ENCODE measurements around the gene SYNE2. TPM values are rescaled to one million over a fixed set of nuclear protein-coding genes. Genes with fewer than 3 reads are reported as not detected.
A peak's percentile ranks its signal among the peaks of the same experiment; 100 is the strongest.

The SYNE2 gene
- total RNA-seq, 2 experiments from 2014 or later, result 69.3 to 143 TPM

DNA sequence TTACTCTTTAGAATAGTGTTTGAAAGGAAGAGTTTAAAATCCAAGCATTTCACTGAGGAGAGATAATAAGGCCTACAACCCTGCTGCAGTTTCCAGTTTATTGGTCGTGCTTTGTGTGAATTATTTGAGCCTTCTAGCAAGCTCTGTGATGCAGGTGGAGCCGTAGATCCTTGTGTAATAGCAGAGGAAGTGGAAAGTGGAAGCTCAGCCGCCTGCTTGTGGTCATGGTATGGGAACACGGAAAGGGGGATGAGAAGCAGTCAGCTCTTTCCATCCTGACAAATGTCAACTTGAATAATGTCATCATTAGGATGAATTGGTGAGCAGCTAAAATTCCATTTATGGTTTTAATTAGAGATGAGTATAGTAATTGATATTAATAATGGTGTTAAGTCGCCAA is 29.1 kb downstream of the SYNE2 start:
- ATAC-seq, result no peak
- CTCF ChIA-PET, result interaction anchor here (1.6 kb wide), 1 partner anchor 10 kb away, joined by 4 read pairs; no protein-coding TSS in a partner anchor
- H3K4me1 Mint-ChIP-seq, result peaks cover 6% of the 10 kb centered on the region
- H3K27me3 Mint-ChIP-seq, result no peaks in the 10 kb centered on the region
- peaks cover 11% of the 10 kb centered on the region for H3K36me3 Mint-ChIP-seq
- no peak for DNase-seq
- H3K4me3 Mint-ChIP-seq, result no peak overlapping the region
- no peaks in the 10 kb centered on the region for H3K9me3 Mint-ChIP-seq (ENCODE audit: low read depth)
- H3K27ac Mint-ChIP-seq, result no peak overlapping the region

DNA sequence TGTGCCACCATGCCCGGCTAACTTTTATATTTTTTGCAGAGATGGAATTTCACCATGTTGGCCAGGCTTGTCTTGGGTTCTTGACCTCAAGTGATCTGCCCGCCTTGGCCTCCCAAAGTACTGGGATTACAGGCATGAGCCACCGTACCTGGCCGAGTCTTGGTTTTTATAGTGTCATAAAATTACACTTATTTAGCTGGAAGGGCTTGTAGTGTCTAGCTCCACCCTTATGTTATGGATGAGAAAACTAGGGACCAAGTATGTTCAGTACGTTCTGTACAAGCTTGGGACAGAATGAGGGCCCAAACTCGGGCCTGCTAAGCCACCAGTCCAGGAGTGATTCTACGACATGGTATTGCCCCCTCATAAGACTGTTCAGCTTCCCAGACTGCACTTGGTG is 35.1 kb downstream of the SYNE2 start:
- H3K4me1 Mint-ChIP-seq, result peaks cover 11% of the 10 kb centered on the region
- CTCF ChIA-PET, result interaction anchor here (1.6 kb wide), 1 partner anchor 12 kb away, joined by 4 read pairs; no protein-coding TSS in a partner anchor
- H3K27ac Mint-ChIP-seq, result no peak overlapping the region
- H3K36me3 Mint-ChIP-seq, result peaks cover 2% of the 10 kb centered on the region
- no peaks in the 10 kb centered on the region for H3K9me3 Mint-ChIP-seq (ENCODE audit: low read depth)
- H3K4me3 Mint-ChIP-seq, result no peak overlapping the region
- no peak for DNase-seq
- ATAC-seq, result no peak
- H3K27me3 Mint-ChIP-seq, result no peaks in the 10 kb centered on the region

DNA sequence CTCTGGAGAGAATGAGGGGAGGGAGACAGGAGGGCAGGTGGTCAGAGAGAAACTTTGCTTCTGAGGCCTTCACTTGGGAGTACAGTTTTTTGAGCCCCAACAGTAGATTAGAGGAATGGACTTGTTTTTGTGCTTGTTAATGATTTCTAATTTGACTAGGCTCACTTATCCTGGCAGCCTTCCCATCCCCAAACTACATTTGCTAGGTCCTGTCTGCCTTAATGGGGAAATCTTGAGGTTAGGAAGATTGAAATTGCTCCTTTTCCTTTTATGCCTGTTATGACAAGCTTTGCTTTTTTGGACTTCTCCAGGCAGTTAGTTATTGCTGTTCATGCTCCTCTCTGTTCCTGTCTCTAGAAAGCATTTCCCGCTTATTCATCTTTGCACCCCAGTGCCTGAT is 37.7 kb downstream of the SYNE2 start:
- Mint-ChIP-seq H3K36me3 (peaks cover 2% of the 10 kb centered on the region), H3K27me3 (no peaks in the 10 kb centered on the region), H3K9me3 (ENCODE audit: low read depth) (no peaks in the 10 kb centered on the region), H3K4me3 (no peak overlapping the region), H3K27ac (no peak overlapping the region), H3K4me1 (peaks cover 11% of the 10 kb centered on the region)
- CTCF ChIA-PET, result no interaction called here
- ATAC-seq, result no peak
- no peak for DNase-seq

DNA sequence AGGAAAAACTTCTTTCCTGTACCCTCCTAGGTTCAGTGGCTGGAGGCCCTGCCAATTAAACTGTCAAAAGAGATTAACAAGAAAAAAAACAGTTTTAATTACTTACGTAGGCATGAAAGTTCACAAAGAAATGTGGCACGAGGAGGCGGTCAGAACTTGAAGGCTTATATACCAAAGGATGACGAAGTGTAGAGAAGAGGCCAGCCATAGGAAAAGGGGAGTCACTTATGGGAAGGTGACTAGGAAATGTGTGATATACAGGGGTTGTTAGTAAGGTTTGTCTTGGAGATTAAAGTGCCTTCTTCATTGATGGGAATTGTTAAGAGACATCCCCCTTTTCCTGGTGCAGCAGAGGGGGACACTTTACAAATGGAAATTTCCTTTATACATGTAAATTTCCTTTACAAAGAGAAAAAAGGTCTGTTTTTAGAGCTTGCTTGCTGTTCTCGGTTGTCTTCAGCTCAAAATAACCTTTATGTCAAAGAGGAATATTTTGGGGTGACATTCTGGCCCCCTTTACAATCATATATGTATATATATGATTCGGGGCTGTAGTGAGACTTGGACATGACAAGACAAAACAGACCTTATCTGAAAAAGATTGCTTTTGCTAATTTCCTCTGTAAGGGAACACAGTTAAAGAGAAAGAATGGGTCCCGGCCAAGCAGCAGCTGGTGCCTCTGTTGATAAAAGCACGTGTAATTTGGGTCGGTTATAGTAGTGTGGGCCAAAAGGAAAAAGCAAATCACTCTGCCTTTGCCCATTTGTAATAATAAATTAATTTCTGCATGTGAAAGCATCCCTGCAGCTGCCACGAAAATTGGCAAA is 38.6 kb downstream of the SYNE2 start:
- CTCF ChIA-PET, result interaction anchor here (1.4 kb wide), 1 partner anchor 9 kb away, joined by 4 read pairs; no protein-coding TSS in a partner anchor

DNA sequence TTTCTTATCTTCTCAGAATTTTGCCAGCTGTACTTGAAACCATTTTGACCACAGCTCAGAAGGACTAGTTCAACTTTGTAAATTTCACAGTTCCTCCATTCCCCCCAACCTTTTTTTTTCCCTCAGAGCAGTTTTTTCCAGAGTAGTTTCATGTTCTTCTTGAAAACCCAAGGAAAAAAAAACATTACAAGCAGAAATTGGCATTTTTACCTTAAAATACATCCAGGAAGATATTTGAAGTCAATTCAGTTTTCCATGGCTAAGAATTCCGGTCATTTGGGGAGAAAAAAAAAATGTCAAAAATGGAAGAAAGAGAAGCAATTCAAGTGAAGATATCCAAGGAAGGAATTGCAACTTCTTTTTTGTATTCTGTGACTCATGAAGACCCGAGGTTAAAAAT is 39.5 kb downstream of the SYNE2 start:
- ATAC-seq (no peak), DNase-seq (no peak)
- no peaks in the 10 kb centered on the region for H3K9me3 Mint-ChIP-seq (ENCODE audit: low read depth)
- H3K4me1 Mint-ChIP-seq, result peaks cover 9% of the 10 kb centered on the region
- no peaks in the 10 kb centered on the region for H3K27me3 Mint-ChIP-seq
- CTCF ChIA-PET, result interaction anchor here (1.4 kb wide), 1 partner anchor 10 kb away, joined by 4 read pairs; no protein-coding TSS in a partner anchor
- no peak overlapping the region for H3K4me3 Mint-ChIP-seq
- H3K36me3 Mint-ChIP-seq, result peaks cover 2% of the 10 kb centered on the region
- no peak overlapping the region for H3K27ac Mint-ChIP-seq

More for the DNA sequence above, 38.6 kb downstream of the SYNE2 start:
- no peak overlapping the region for H3K27ac Mint-ChIP-seq
- ATAC-seq (no peak), DNase-seq (no peak)
- peaks cover 9% of the 10 kb centered on the region for H3K4me1 Mint-ChIP-seq
- H3K36me3 Mint-ChIP-seq, result peaks cover 2% of the 10 kb centered on the region
- H3K4me3 Mint-ChIP-seq, result no peak overlapping the region
- no peaks in the 10 kb centered on the region for H3K9me3 Mint-ChIP-seq (ENCODE audit: low read depth)
- no peaks in the 10 kb centered on the region for H3K27me3 Mint-ChIP-seq

DNA sequence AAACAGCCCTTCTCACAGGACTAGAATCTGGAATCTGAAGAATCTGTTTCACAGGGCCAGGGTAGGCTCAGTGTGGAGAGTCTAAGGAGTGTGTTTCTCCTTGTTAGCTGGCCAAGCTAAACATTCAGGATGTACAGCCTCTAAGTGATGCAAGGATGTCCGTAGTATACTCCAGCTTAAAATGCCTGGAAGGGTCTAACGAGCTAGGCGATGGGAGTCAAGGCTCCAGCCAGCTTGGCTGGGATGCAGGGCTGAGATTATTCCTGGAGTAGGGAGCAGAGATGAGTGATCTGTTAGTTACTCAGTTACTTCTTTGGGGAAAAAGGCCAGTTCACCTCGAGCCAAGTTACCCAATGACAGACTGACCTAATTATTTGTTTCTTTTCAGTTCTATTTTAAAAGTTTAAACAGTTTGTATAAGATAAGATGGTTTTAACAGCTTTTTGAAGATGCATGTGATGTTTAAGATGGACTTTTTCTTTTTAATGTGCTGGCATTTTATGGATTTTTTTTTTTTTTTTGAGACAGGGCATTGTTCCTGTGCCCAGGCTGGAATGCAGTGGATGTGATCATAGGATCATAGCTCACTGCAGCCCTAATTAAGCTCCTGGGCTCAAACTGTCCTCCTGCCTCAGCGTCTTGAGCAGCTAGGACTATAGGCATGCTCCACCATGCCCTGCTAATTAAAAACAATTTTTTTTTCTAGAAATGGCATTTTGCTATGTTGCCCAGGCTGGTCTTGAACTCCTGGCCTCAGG is 41.1 kb downstream of the SYNE2 start:
- no peaks in the 10 kb centered on the region for H3K9me3 Mint-ChIP-seq (ENCODE audit: low read depth)
- peaks cover 3% of the 10 kb centered on the region for H3K36me3 Mint-ChIP-seq
- DNase-seq (no peak), ATAC-seq (no peak)
- CTCF ChIA-PET, result interaction anchor here (0.6 kb wide), 1 partner anchor 95 kb away, joined by 3 read pairs; no protein-coding TSS in a partner anchor
- H3K27me3 Mint-ChIP-seq, result no peaks in the 10 kb centered on the region
- no peak overlapping the region for H3K4me3 Mint-ChIP-seq
- H3K27ac Mint-ChIP-seq, result no peak overlapping the region
- H3K4me1 Mint-ChIP-seq, result peaks cover 11% of the 10 kb centered on the region

DNA sequence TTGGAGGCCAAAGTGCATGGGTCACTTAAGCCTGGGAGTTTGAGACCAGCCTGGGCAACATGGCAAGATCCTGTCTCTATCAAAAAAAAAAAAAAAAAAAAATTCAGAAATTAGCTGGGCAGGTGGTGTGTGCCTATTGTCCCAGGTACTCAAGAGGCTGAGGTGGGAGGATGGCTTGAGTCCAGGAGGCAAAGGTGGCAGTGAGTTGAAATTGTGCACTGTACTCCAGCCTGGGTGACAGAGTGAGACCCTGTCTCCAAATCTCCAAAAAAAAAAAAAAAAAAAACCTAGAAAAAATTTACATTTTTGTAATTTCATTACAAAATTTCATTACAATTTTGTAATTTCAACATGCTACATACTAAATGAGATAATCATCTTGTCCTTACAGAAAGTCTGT is 42.7 kb downstream of the SYNE2 start:
- no peak for DNase-seq
- no peak overlapping the region for H3K4me3 Mint-ChIP-seq
- no peaks in the 10 kb centered on the region for H3K9me3 Mint-ChIP-seq (ENCODE audit: low read depth)
- peaks cover 19% of the 10 kb centered on the region for H3K4me1 Mint-ChIP-seq
- CTCF ChIA-PET, result no interaction called here
- no peaks in the 10 kb centered on the region for H3K27me3 Mint-ChIP-seq
- H3K27ac Mint-ChIP-seq, result no peak overlapping the region
- H3K36me3 Mint-ChIP-seq, result peaks cover 8% of the 10 kb centered on the region
- no peak for ATAC-seq

DNA sequence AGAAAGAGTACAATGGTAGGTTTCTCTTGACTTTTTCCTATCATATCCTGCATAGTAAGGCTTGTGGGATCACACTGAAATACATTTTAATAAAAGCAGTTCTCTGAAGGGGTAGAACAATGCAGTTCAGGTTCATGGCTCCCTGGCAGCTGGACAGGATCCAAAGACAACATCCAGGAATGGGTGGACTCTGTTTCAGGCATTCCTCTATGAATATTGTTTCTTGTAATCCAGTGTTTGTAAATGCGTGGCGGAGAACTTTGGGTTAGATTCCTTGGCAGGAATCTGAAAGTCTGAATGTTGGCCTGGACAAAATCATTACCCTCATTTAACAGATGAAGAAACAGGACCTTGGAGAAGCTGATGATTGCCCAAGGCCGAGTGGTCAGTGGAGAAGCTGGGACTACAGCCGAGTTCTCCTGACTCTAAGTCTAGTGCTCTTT is 43.5 kb downstream of the SYNE2 start:
- Mint-ChIP-seq H3K27ac (no peak overlapping the region), H3K36me3 (peaks cover 13% of the 10 kb centered on the region), H3K4me3 (no peak overlapping the region), H3K4me1 (peaks cover 20% of the 10 kb centered on the region), H3K9me3 (ENCODE audit: low read depth) (no peaks in the 10 kb centered on the region), H3K27me3 (no peaks in the 10 kb centered on the region)
- CTCF ChIA-PET, result no interaction called here
- ATAC-seq, result no peak
- no peak for DNase-seq

DNA sequence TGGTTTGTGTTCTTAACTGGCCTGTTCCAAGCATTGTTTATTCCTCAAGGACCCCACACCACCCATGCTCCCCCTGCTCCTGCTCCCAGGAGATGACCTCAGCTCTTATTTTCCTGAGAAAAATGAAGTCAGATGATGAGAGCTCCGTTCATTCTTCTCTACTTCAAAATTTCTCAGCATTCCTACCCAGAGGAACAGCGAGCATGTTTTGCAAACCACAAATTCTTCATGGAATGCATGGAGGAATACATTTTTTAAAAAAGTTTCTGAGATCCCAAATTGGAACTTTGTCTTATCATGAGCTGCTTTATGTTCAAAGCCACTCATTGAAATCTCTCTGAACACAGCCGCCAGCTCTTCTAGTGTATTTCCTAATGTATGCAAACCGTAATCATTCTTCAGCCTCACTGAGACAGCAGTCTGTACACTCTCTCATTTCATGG is 44.9 kb downstream of the SYNE2 start:
- Mint-ChIP-seq H3K4me1 (peaks cover 22% of the 10 kb centered on the region), H3K4me3 (no peak overlapping the region), H3K9me3 (ENCODE audit: low read depth) (no peaks in the 10 kb centered on the region), H3K27ac (no peak overlapping the region), H3K36me3 (peaks cover 16% of the 10 kb centered on the region), H3K27me3 (no peaks in the 10 kb centered on the region)
- CTCF ChIA-PET, result no interaction called here
- DNase-seq (no peak), ATAC-seq (no peak)

DNA sequence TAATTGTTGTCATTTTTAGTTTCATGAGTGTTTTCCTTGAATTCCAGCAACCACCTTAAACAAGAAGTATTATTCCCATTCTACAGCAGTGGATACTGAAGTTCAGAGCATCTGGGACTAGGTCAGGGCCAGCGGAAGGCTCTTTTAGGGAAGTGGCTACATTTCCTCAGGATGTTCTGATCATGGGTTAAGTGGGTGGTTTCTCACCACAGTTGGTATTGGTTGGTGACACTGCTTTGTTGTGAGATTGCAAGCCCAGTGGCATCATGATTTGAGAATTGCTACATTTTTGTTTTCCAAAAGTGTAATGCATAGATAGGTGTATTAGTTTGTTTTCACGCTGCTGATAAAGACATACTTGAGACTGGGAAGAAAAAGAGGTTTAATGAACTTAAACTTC is 47.1 kb downstream of the SYNE2 start:
- H3K27ac Mint-ChIP-seq, result peak overlapping the region; percentile 40
- H3K9me3 Mint-ChIP-seq (ENCODE audit: low read depth), result no peaks in the 10 kb centered on the region
- CTCF ChIA-PET, result interaction anchor here (1.4 kb wide), 1 partner anchor 12 kb away, joined by 4 read pairs; no protein-coding TSS in a partner anchor
- no peak for ATAC-seq
- H3K4me3 Mint-ChIP-seq, result no peak overlapping the region
- H3K4me1 Mint-ChIP-seq, result peaks cover 25% of the 10 kb centered on the region
- no peaks in the 10 kb centered on the region for H3K27me3 Mint-ChIP-seq
- peak; percentile 49 for DNase-seq
- H3K36me3 Mint-ChIP-seq, result peaks cover 20% of the 10 kb centered on the region

DNA sequence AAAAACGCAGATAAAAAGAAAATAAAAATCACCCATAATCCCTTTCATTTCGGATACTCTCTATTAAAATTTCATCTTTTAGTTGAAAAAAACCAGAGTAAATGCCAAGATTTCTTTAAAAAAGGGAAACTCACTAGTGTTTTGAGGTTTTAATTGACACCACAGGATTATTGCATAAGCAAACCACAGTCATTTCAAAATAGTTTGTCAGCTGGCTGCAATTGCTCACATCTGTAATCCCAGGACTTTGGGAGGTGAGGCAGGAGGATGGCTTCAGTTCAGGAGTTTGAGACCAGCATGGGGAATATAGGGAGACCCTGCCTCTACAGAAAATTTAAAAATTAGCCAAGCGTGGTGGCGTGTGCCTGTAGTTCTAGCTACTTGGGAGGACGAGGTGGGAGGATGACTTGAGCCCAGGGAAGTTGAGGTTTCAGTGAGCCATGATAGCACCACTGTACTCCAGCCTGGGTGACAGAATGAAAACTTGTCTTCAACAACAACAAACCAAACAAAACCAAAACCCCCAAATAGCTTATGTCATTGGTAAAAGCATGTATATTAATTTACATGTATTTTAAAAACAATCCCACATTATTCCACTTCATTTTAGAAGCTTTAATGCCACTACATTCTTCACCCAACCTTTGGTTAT is 48.8 kb downstream of the SYNE2 start:
- Mint-ChIP-seq H3K36me3 (peaks cover 32% of the 10 kb centered on the region), H3K9me3 (ENCODE audit: low read depth) (no peaks in the 10 kb centered on the region), H3K4me1 (peaks cover 25% of the 10 kb centered on the region), H3K4me3 (no peak overlapping the region), H3K27ac (no peak overlapping the region), H3K27me3 (no peaks in the 10 kb centered on the region)
- CTCF ChIA-PET, result no interaction called here
- ATAC-seq (no peak), DNase-seq (no peak)

DNA sequence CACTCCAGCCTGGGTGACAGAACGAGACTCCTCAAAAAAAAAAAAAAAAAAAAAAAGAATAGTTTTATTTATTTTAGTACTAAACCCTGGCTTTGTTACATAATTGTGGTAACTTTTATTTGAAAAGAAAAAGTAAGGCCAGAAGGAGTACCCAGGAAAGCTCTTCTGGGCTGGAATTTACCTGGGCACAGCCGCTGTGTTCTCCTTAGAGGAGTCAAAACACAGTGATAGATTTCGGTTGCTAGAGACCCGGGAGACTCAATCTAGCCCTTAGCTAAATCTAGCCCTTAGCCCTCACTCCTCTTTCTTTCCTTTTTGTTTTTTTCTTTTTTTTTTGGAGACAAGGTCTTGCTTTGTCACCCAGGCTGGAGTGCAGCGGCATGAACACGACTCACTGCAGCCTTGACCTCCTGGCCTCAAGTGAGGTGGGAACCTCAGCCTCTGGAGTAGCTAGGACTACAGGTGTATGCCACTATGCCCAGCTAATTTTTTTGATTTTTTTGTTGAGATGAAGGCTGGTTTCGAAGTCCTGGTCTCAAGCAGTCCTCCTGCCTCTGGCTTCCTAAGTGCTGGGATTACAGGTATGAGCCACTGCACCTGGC is 49.7 kb downstream of the SYNE2 start:
- Mint-ChIP-seq H3K36me3 (peaks cover 33% of the 10 kb centered on the region), H3K4me3 (no peak overlapping the region), H3K27me3 (no peaks in the 10 kb centered on the region), H3K9me3 (ENCODE audit: low read depth) (no peaks in the 10 kb centered on the region), H3K4me1 (peaks cover 25% of the 10 kb centered on the region), H3K27ac (no peak overlapping the region)
- CTCF ChIA-PET, result interaction anchor here (0.6 kb wide), 2 partner anchors 27 to 65 kb away, joined by 3 read pairs; no protein-coding TSS in a partner anchor
- ATAC-seq (no peak), DNase-seq (no peak)

DNA sequence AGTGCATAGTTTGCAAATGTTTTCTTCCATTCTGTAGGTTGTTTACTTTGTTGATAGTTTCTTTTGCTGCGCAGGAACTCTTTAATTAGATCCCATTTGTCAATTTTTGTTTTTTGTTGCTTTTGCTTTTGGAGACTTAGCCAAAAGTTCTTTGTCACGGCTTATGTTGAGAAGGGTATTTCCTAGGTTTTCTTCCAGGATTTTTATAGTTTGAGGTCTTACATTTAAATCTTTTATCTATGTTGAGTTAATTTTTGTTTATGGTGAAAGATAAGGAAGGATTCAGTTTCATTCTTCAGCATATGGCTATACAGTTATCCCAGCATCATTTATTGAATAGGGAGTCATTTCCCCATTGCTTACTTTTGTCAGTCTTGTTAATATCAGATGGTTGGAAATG is 51.9 kb downstream of the SYNE2 start:
- ATAC-seq (no peak), DNase-seq (no peak)
- CTCF ChIA-PET, result no interaction called here
- Mint-ChIP-seq H3K9me3 (ENCODE audit: low read depth) (no peaks in the 10 kb centered on the region), H3K27ac (no peak overlapping the region), H3K4me3 (no peak overlapping the region), H3K27me3 (no peaks in the 10 kb centered on the region), H3K4me1 (peaks cover 35% of the 10 kb centered on the region), H3K36me3 (peaks cover 32% of the 10 kb centered on the region)
